SK-N-SH treated with all-trans-retinoic acid at 6 μM for 48 hours (cell line): ENCODE data around the gene COA8.
"Not testable (repeated sequence)": the region's sequence is repeated elsewhere in the genome, so short reads cannot be mapped to it uniquely, and the experiment has no call there.

Source experiments
- ATAC-seq: fragments of 200-7000 bp; cut with Tn5 transposase; 3 replicates; pipeline ENCODE4 v1.9.1; 2020; ENCODE audit warnings: mild to moderate bottlenecking, moderate library complexity
- CSDC2 ChIP-seq: fragments of 250-450 bp; sonication (Bioruptor Pico); IDR thresholded peaks from 2 replicates; pipeline ENCODE4 v1.5.0; 2020; ENCODE audit warnings: mild to moderate bottlenecking, moderate library complexity
- ESRRG ChIP-seq: fragments of 250-450 bp; sonication (Bioruptor Pico); IDR thresholded peaks from 2 replicates; pipeline ENCODE4 v1.6.1; 2021; ENCODE audit warnings: mild to moderate bottlenecking
- ISL1 ChIP-seq: fragments of 250-450 bp; sonication (Bioruptor Pico); IDR thresholded peaks from 2 replicates; pipeline ENCODE4 v2.1.2; 2022; ENCODE audit warnings: mild to moderate bottlenecking, moderate library complexity
- PPARA ChIP-seq: fragments of 250-450 bp; sonication (Bioruptor Pico); IDR thresholded peaks from 2 replicates; pipeline ENCODE4 v1.5.0; 2020; ENCODE audit warnings: mild to moderate bottlenecking, borderline replicate concordance
- RARB ChIP-seq: fragments of 250-450 bp; sonication (Bioruptor Pico); IDR thresholded peaks from 2 replicates; pipeline ENCODE4 v1.8.0; 2021; ENCODE audit warnings: mild to moderate bottlenecking, moderate library complexity
- SNAI2 ChIP-seq: fragments of 250-450 bp; sonication (Bioruptor Pico); IDR thresholded peaks from 2 replicates; pipeline ENCODE4 v1.5.0; 2020; ENCODE audit warnings: mild to moderate bottlenecking, moderate library complexity
- TOX ChIP-seq: fragments of 250-450 bp; sonication (Bioruptor Pico); IDR thresholded peaks from 2 replicates; pipeline ENCODE4 v1.8.0; 2021; ENCODE audit warnings: mild to moderate bottlenecking, moderate library complexity, borderline replicate concordance
- ZFP3 ChIP-seq: fragments of 250-450 bp; sonication (Bioruptor Pico); IDR thresholded peaks from 2 replicates; pipeline ENCODE4 v1.5.0; 2020; ENCODE audit warnings: mild to moderate bottlenecking, moderate library complexity
- ZNF565 ChIP-seq: fragments of 450-650 bp; formaldehyde crosslinking; conservative IDR thresholded peaks from 2 replicates; pipeline ENCODE4 v1.5.0; 2020; ENCODE audit warnings: low read depth, mild to moderate bottlenecking, moderate library complexity
- ZNF8 ChIP-seq: fragments of 450-650 bp; formaldehyde crosslinking; IDR thresholded peaks from 2 replicates; pipeline ENCODE4 v1.5.0; 2020; ENCODE audit warnings: mild to moderate bottlenecking, moderate library complexity
- TF ChIP-seq, protein P1 (sequence below): fragments of 250-450 bp; sonication (Bioruptor Pico); IDR thresholded peaks from 2 replicates; pipeline ENCODE4 v1.5.1; 2020; ENCODE audit warnings: low read depth, mild to moderate bottlenecking, moderate library complexity
- TF ChIP-seq, protein P2 (sequence below): fragments of 250-450 bp; sonication (Bioruptor Pico); IDR thresholded peaks from 2 replicates; pipeline ENCODE4 v1.5.1; 2021; ENCODE audit warnings: mild to moderate bottlenecking, moderate library complexity
- TF ChIP-seq, protein P3 (sequence below): fragments of 250-450 bp; sonication (Bioruptor Pico); IDR thresholded peaks from 2 replicates; pipeline ENCODE4 v1.8.0; 2021; ENCODE audit warnings: low read depth, mild to moderate bottlenecking, moderate library complexity, borderline replicate concordance
- TF ChIP-seq, protein P4 (sequence below): fragments of 250-450 bp; sonication (Bioruptor Pico); IDR thresholded peaks from 2 replicates; pipeline ENCODE4 v1.5.0; 2020; ENCODE audit warnings: mild to moderate bottlenecking, moderate library complexity

The COA8 gene

GRCh38 chr14:103522649-103523574 lies 39.8 kb upstream of the COA8 start, which contains the start of gene CKB:
TSS of gene CKB (minus strand) at chr14:103522830. CDS start at chr14:103522493, 337 bp downstream.
- TF ChIP-seq CSDC2 (CRISPR knock-in tag) (no peak), TOX (no peak)
- ATAC-seq, result peak; percentile 43

- TF ChIP-seq CSDC2 (CRISPR knock-in tag), result no peak
- TF ChIP-seq, protein P1, sequence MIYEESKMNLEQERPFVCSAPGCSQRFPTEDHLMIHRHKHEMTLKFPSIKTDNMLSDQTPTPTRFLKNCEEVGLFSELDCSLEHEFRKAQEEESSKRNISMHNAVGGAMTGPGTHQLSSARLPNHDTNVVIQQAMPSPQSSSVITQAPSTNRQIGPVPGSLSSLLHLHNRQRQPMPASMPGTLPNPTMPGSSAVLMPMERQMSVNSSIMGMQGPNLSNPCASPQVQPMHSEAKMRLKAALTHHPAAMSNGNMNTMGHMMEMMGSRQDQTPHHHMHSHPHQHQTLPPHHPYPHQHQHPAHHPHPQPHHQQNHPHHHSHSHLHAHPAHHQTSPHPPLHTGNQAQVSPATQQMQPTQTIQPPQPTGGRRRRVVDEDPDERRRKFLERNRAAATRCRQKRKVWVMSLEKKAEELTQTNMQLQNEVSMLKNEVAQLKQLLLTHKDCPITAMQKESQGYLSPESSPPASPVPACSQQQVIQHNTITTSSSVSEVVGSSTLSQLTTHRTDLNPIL (CRISPR knock-in tag), result no peak
- no peak for ATAC-seq
Measured at GRCh38 chr14:103523575-103523954, 39.2 kb upstream of the COA8 start.

GRCh38 chr14:103524002-103524935 lies 38.5 kb upstream of the COA8 start:
- no peak for ATAC-seq
- TF ChIP-seq RARB (CRISPR knock-in tag), result no peak
- TF ChIP-seq, protein P1 (CRISPR knock-in tag), result no peak
- no peak for TF ChIP-seq TOX
- no peak for TF ChIP-seq ZNF565
- no peak for TF ChIP-seq ZFP3 (CRISPR knock-in tag)
- TF ChIP-seq, protein P2, sequence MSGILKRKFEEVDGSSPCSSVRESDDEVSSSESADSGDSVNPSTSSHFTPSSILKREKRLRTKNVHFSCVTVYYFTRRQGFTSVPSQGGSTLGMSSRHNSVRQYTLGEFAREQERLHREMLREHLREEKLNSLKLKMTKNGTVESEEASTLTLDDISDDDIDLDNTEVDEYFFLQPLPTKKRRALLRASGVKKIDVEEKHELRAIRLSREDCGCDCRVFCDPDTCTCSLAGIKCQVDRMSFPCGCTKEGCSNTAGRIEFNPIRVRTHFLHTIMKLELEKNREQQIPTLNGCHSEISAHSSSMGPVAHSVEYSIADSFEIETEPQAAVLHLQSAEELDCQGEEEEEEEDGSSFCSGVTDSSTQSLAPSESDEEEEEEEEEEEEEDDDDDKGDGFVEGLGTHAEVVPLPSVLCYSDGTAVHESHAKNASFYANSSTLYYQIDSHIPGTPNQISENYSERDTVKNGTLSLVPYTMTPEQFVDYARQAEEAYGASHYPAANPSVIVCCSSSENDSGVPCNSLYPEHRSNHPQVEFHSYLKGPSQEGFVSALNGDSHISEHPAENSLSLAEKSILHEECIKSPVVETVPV (CRISPR knock-in tag), result no peak
- TF ChIP-seq PPARA (CRISPR knock-in tag), result no peak
- TF ChIP-seq ISL1, result no peak
- TF ChIP-seq, protein P3, sequence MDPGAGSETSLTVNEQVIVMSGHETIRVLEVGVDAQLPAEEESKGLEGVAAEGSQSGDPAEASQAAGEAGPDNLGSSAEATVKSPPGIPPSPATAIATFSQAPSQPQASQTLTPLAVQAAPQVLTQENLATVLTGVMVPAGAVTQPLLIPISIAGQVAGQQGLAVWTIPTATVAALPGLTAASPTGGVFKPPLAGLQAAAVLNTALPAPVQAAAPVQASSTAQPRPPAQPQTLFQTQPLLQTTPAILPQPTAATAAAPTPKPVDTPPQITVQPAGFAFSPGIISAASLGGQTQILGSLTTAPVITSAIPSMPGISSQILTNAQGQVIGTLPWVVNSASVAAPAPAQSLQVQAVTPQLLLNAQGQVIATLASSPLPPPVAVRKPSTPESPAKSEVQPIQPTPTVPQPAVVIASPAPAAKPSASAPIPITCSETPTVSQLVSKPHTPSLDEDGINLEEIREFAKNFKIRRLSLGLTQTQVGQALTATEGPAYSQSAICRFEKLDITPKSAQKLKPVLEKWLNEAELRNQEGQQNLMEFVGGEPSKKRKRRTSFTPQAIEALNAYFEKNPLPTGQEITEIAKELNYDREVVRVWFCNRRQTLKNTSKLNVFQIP (CRISPR knock-in tag), result no peak
- no peak for TF ChIP-seq SNAI2 (CRISPR knock-in tag)
- TF ChIP-seq, protein P4, sequence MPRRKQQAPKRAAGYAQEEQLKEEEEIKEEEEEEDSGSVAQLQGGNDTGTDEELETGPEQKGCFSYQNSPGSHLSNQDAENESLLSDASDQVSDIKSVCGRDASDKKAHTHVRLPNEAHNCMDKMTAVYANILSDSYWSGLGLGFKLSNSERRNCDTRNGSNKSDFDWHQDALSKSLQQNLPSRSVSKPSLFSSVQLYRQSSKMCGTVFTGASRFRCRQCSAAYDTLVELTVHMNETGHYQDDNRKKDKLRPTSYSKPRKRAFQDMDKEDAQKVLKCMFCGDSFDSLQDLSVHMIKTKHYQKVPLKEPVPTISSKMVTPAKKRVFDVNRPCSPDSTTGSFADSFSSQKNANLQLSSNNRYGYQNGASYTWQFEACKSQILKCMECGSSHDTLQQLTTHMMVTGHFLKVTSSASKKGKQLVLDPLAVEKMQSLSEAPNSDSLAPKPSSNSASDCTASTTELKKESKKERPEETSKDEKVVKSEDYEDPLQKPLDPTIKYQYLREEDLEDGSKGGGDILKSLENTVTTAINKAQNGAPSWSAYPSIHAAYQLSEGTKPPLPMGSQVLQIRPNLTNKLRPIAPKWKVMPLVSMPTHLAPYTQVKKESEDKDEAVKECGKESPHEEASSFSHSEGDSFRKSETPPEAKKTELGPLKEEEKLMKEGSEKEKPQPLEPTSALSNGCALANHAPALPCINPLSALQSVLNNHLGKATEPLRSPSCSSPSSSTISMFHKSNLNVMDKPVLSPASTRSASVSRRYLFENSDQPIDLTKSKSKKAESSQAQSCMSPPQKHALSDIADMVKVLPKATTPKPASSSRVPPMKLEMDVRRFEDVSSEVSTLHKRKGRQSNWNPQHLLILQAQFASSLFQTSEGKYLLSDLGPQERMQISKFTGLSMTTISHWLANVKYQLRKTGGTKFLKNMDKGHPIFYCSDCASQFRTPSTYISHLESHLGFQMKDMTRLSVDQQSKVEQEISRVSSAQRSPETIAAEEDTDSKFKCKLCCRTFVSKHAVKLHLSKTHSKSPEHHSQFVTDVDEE (CRISPR knock-in tag), result no peak
- no peak for TF ChIP-seq ZNF8 (CRISPR knock-in tag)
- TF ChIP-seq ESRRG (CRISPR knock-in tag), result no peak

DNA sequence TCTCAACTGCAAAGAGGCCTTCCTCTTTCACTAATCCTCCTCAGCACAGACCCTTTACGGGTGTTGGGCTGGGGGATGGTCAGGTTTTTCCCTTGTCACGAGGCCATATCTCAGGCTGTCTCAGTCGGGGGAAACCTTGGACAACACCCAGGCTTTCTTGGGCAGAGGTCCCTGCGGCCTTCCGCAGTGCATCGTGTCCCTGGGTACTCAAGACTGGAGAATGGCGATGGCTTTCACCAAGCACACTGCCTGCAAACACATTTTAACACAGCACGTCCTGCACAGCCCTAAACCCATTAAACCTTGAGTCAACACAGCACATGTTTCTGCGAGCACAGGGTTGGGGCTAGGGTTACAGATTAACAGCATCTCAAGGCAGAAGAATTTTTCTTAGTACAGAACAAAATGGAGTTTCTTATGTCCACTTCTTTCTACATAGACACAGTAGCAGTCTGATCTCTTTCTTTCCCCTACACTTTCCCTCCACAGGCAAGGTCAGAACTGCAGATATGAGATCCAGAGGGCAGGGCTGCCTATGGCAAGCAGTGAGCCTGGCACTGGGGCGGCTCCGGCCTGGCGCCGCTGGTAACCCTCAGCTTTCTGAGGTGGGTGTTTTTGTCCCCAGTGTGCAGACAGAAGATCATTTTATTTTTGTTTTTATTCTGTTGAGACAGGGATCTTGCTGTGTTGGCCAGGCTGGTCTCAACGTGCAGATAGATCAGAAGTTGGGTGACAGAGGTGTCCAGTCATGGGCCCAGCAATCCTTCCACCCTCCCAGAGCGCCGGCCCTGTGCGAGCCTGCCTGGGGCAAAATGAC lies 37.1 kb upstream of the COA8 start:
- not testable (repeated sequence) for ATAC-seq
